Measurements from ENCODE around the gene HCRTR1.

Gene HCRTR1

GRCh38 chr1:31646259-31646960 is 28.9 kb downstream of the HCRTR1 start:
- TF ChIP-seq CTCF (IDR thresholded peaks at IDR 0.05) = no peak

- no peak for TF ChIP-seq CTCF (IDR thresholded peaks at IDR 0.05)
Measured at GRCh38 chr1:31647106-31647505, 29.6 kb downstream of the HCRTR1 start.

- TF ChIP-seq CTCF (IDR thresholded peaks at IDR 0.05) = no peak
Measured at GRCh38 chr1:31648190-31648589, 30.7 kb downstream of the HCRTR1 start.

- no peak for TF ChIP-seq CTCF (IDR thresholded peaks at IDR 0.05)
Measured at GRCh38 chr1:31648641-31649357, 31.3 kb downstream of the HCRTR1 start.

GRCh38 chr1:31650161-31651088 is 32.9 kb downstream of the HCRTR1 start:
- no peak for TF ChIP-seq CTCF (IDR thresholded peaks at IDR 0.05)

- no peak for TF ChIP-seq CTCF (IDR thresholded peaks at IDR 0.05)
Measured at GRCh38 chr1:31651089-31651420, 33.6 kb downstream of the HCRTR1 start.

- TF ChIP-seq CTCF (IDR thresholded peaks at IDR 0.05) = no peak
Measured at GRCh38 chr1:31651766-31652165, 34.3 kb downstream of the HCRTR1 start.
